GM18951 (cell line): Measurements from ENCODE around the gene TYSND1.
"Not testable (repeated sequence)": the region's sequence is repeated elsewhere in the genome, so short reads cannot be mapped to it uniquely, and the experiment has no call there.

ENCODE experiments used
- POLR2A ChIP-seq: IDR thresholded peaks from 4 replicates; pipeline ENCODE4 v1.6.1; 2011; ENCODE audit warnings: mild to moderate bottlenecking; ENCODE audit not compliant: insufficient read length, insufficient read depth; ENCODE audit errors: extremely low read depth
- in situ Hi-C: fragments of 300-500 bp; cut with MboI; formaldehyde crosslinking; loops from one replicate; pipeline ENCODE4 v1.12.0; 2022; ENCODE audit warnings: low sequenced_read_pairs, mixed read lengths, inconsistent platforms; ENCODE audit not compliant: unreplicated experiment

TYSND1 gene

GRCh38 chr10:70135684-70136083, 10.8 kb downstream of the TYSND1 start:
- no peak for TF ChIP-seq POLR2A
- in situ Hi-C loops, result no loop called here

- in situ Hi-C loops, result no loop called here
- no peak for TF ChIP-seq POLR2A
Measured at GRCh38 chr10:70135046-70135445, 11.5 kb downstream of the TYSND1 start.

GRCh38 chr10:70132098-70133029, 14.1 kb downstream of the TYSND1 start, which contains the start of gene AIFM2:
Gene AIFM2, minus strand, starts transcription at chr10:70132825. Its CDS starts 8,741 bp downstream, at chr10:70124084.
- peak; percentile 81 for TF ChIP-seq POLR2A
- in situ Hi-C loops, result no loop called here

- in situ Hi-C loops, result no loop called here
- TF ChIP-seq POLR2A, result no peak
Measured at GRCh38 chr10:70131560-70131937, 15.0 kb downstream of the TYSND1 start.

- in situ Hi-C loops, result no loop called here
- no peak for TF ChIP-seq POLR2A
Measured at GRCh38 chr10:70130878-70131559, 15.5 kb downstream of the TYSND1 start.

- in situ Hi-C loops, result no loop called here
- TF ChIP-seq POLR2A, result no peak
Measured at GRCh38 chr10:70126700-70127395, 19.7 kb downstream of the TYSND1 start.

- TF ChIP-seq POLR2A, result no peak
Measured at GRCh38 chr10:70125918-70126552, 20.5 kb downstream of the TYSND1 start.

GRCh38 chr10:70124918-70125317, 21.6 kb downstream of the TYSND1 start:
- in situ Hi-C loops, result no loop called here
- TF ChIP-seq POLR2A, result no peak

More at GRCh38 chr10:70125918-70126552, 20.5 kb downstream of the TYSND1 start:
- in situ Hi-C loops, result no loop called here

GRCh38 chr10:70124415-70124814, 22.1 kb downstream of the TYSND1 start:
- no peak for TF ChIP-seq POLR2A
- in situ Hi-C loops, result no loop called here

- in situ Hi-C loops, result no loop called here
- no peak for TF ChIP-seq POLR2A
Measured at GRCh38 chr10:70123817-70124216, 22.7 kb downstream of the TYSND1 start.

GRCh38 chr10:70123166-70123565, 23.3 kb downstream of the TYSND1 start:
- in situ Hi-C loops, result not testable (repeated sequence)

GRCh38 chr10:70122742-70123141, 23.8 kb downstream of the TYSND1 start:
- in situ Hi-C loops, result no loop called here
- TF ChIP-seq POLR2A, result no peak

- in situ Hi-C loops, result no loop called here
- TF ChIP-seq POLR2A, result no peak
Measured at GRCh38 chr10:70121281-70121949, 25.1 kb downstream of the TYSND1 start.

- TF ChIP-seq POLR2A, result no peak
- in situ Hi-C loops, result no loop called here
Measured at GRCh38 chr10:70120417-70120816, 26.1 kb downstream of the TYSND1 start.
